ENCODE results near the gene PKNOX1.
A peak's percentile ranks its signal among the peaks of the same experiment; 100 is the strongest.
"Not testable (repeated sequence)": the region's sequence is repeated elsewhere in the genome, so short reads cannot be mapped to it uniquely, and the experiment has no call there.

The PKNOX1 gene

GRCh38 chr21:42937034-42937940, 37.1 kb upstream of the PKNOX1 start:
- DNase-seq (ENCODE audit: low read depth); H3K4me3 ChIP-seq (ENCODE audit: low read length): not testable (repeated sequence)

GRCh38 chr21:42937960-42938605, 36.3 kb upstream of the PKNOX1 start:
- no peak for TF ChIP-seq CTCF (IDR thresholded peaks at IDR 0.05; ENCODE audit: insufficient read depth, low read depth, low read length, missing control alignments)
- no peak for DNase-seq (ENCODE audit: low read depth)
- H3K4me3 ChIP-seq (ENCODE audit: low read length), result no peak overlapping the region

GRCh38 chr21:42938606-42938995, 35.8 kb upstream of the PKNOX1 start:
- H3K4me3 ChIP-seq (ENCODE audit: low read length); DNase-seq (ENCODE audit: low read depth): not testable (repeated sequence)

GRCh38 chr21:42939582-42940413, 34.6 kb upstream of the PKNOX1 start:
- DNase-seq (ENCODE audit: low read depth), result peak; percentile 98
- no peak for TF ChIP-seq CTCF (IDR thresholded peaks at IDR 0.05; ENCODE audit: insufficient read depth, low read depth, low read length, missing control alignments)
- H3K4me3 ChIP-seq (ENCODE audit: low read length), result no peak overlapping the region

GRCh38 chr21:42941696-42942085, 32.7 kb upstream of the PKNOX1 start:
- TF ChIP-seq CTCF (IDR thresholded peaks at IDR 0.05; ENCODE audit: insufficient read depth, low read depth, low read length, missing control alignments), result no peak
- H3K4me3 ChIP-seq (ENCODE audit: low read length), result no peak overlapping the region
- peak; percentile 25 for DNase-seq (ENCODE audit: low read depth)

- no peak overlapping the region for H3K4me3 ChIP-seq (ENCODE audit: low read length)
- no peak for TF ChIP-seq CTCF (IDR thresholded peaks at IDR 0.05; ENCODE audit: insufficient read depth, low read depth, low read length, missing control alignments)
These were observed 32.1 kb upstream of the PKNOX1 start for GRCh38 chr21:42942244-42942643.

GRCh38 chr21:42949094-42949755, 25.1 kb upstream of the PKNOX1 start:
- not testable (repeated sequence) for H3K4me3 ChIP-seq (ENCODE audit: low read length)
- peak; percentile 51 for DNase-seq (ENCODE audit: low read depth)

More at GRCh38 chr21:42942244-42942643, 32.1 kb upstream of the PKNOX1 start:
- DNase-seq (ENCODE audit: low read depth), result peak; percentile 57

- DNase-seq (ENCODE audit: low read depth); H3K4me3 ChIP-seq (ENCODE audit: low read length): not testable (repeated sequence)
These were observed 23.2 kb upstream of the PKNOX1 start for GRCh38 chr21:42951193-42951592.
